KMS-11 (cell line): Measurements from ENCODE around the gene LRRC74A.
A peak's percentile ranks its signal among the peaks of the same experiment; 100 is the strongest.

Source experiments
- H2AFZ ChIP-seq: fragments of 200-600 bp; sonication (generic); 2 replicates; pipeline ENCODE4 v1.6.1; 2016; ENCODE audit warnings: antibody characterized with exemption, mixed run types, low read depth
- H3K27ac ChIP-seq: fragments of 200-600 bp; sonication (generic); 2 replicates; pipeline ENCODE4 v1.6.1; 2016; ENCODE audit warnings: mild to moderate bottlenecking, mixed run types
- H3K27me3 ChIP-seq: fragments of 200-600 bp; sonication (generic); 2 replicates; pipeline ENCODE4 v1.6.1; 2017; ENCODE audit warnings: mild to moderate bottlenecking, low read depth, mixed run types, moderate library complexity; ENCODE audit not compliant: insufficient read depth
- H3K36me3 ChIP-seq: fragments of 200-600 bp; sonication (generic); 2 replicates; pipeline ENCODE4 v1.6.1; 2017; ENCODE audit warnings: mild to moderate bottlenecking, mixed run types; ENCODE audit not compliant: insufficient read depth
- H3K4me1 ChIP-seq: fragments of 200-600 bp; sonication (generic); 2 replicates; pipeline ENCODE4 v1.6.1; 2016; ENCODE audit warnings: mild to moderate bottlenecking, low read depth, mixed run types; ENCODE audit not compliant: poor library complexity, severe bottlenecking
- H3K4me2 ChIP-seq: fragments of 200-600 bp; sonication (generic); 2 replicates; pipeline ENCODE4 v1.7.0; 2016; ENCODE audit warnings: mild to moderate bottlenecking, mixed run types
- H3K4me3 ChIP-seq: fragments of 200-600 bp; sonication (generic); IDR thresholded peaks from 2 replicates; pipeline ENCODE4 v1.6.1; 2017; ENCODE audit warnings: low read depth, low read length, mixed read lengths; ENCODE audit not compliant: insufficient read depth
- H3K79me2 ChIP-seq: fragments of 200-600 bp; sonication (generic); 2 replicates; pipeline ENCODE4 v1.6.1; 2016; ENCODE audit warnings: low read depth, mixed run types; ENCODE audit not compliant: insufficient read depth
- H3K9ac ChIP-seq: fragments of 200-600 bp; sonication (generic); 2 replicates; pipeline ENCODE4 v1.6.1; 2016; ENCODE audit warnings: mild to moderate bottlenecking, mixed run types
- H4K20me1 ChIP-seq: fragments of 200-600 bp; sonication (generic); 2 replicates; pipeline ENCODE4 v1.6.1; 2016; ENCODE audit warnings: mild to moderate bottlenecking, mixed run types; ENCODE audit not compliant: insufficient read depth
- TF ChIP-seq, protein P1 (sequence below): fragments of 200-600 bp; sonication (generic); conservative IDR thresholded peaks from 2 replicates; pipeline ENCODE4 v1.6.1; 2017; ENCODE audit warnings: low read depth, mild to moderate bottlenecking, antibody characterized with exemption, low read length, moderate library complexity, mixed read lengths

LRRC74A gene

DNA sequence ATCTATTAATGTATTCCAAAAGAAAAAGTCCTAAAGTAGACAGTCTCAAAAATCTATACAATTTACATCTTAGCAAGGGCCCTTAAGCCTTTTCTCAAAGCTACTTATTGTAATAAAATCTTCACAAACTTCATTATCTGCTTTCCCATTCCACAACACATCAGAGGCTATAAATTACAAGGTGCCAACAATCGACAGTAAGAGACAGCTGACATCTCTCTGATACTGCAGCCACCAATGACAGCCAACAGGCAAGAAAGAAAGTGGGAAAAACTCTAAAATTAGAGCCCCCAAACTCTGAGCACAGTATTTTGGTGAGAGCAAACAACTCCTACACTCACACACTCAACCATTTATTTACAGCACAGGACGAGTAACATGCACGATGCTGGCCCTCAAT lies 15.7 kb upstream of the LRRC74A start:
- Histone ChIP-seq H3K4me3 (no peak overlapping the region), H3K27me3 (no peaks in the 10 kb centered on the region), H3K27ac (no peak overlapping the region; the same call in 1 of the 2 replicates), H3K79me2 (no peaks in the 10 kb centered on the region), H2AFZ (no peak overlapping the region), H3K9ac (no peak overlapping the region; the same call in 1 of the 2 replicates), H3K36me3 (no peaks in the 10 kb centered on the region), H3K4me1 (peaks cover 11% of the 10 kb centered on the region), H4K20me1 (no peaks in the 10 kb centered on the region), H3K4me2 (peak overlapping the region; percentile 48)
- TF ChIP-seq, protein P1, sequence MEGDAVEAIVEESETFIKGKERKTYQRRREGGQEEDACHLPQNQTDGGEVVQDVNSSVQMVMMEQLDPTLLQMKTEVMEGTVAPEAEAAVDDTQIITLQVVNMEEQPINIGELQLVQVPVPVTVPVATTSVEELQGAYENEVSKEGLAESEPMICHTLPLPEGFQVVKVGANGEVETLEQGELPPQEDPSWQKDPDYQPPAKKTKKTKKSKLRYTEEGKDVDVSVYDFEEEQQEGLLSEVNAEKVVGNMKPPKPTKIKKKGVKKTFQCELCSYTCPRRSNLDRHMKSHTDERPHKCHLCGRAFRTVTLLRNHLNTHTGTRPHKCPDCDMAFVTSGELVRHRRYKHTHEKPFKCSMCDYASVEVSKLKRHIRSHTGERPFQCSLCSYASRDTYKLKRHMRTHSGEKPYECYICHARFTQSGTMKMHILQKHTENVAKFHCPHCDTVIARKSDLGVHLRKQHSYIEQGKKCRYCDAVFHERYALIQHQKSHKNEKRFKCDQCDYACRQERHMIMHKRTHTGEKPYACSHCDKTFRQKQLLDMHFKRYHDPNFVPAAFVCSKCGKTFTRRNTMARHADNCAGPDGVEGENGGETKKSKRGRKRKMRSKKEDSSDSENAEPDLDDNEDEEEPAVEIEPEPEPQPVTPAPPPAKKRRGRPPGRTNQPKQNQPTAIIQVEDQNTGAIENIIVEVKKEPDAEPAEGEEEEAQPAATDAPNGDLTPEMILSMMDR = no peak

DNA sequence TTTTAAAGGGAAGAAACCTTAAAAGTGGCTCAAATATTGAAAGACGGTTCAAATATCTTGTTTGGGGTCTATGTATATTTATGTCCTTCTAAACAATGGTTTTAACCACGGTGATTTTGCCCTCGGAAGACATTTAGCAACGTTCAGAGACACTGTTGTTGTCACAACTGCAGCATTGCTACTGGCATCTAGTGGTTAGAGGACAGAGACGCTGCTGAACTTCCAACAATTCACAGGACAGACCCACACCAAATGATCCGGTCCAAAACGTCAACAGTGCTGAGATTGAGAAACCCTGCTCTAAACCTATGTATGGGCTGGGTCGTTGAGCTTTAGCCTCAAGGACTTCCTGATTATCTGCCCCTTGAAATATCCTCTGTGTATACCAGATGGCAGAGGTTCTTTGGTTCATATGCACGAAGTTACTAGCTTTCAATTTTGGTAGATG lies 15.2 kb upstream of the LRRC74A start:
- Histone ChIP-seq H2AFZ (no peak overlapping the region), H3K36me3 (no peaks in the 10 kb centered on the region), H3K4me1 (peaks cover 11% of the 10 kb centered on the region), H3K9ac (no peak overlapping the region; the same call in 1 of the 2 replicates), H3K27ac (no peak overlapping the region; the same call in 1 of the 2 replicates), H3K4me3 (no peak overlapping the region), H3K79me2 (no peaks in the 10 kb centered on the region), H3K4me2 (peak overlapping the region; percentile 48), H3K27me3 (no peaks in the 10 kb centered on the region), H4K20me1 (no peaks in the 10 kb centered on the region)
- TF ChIP-seq, protein P1 = no peak

DNA sequence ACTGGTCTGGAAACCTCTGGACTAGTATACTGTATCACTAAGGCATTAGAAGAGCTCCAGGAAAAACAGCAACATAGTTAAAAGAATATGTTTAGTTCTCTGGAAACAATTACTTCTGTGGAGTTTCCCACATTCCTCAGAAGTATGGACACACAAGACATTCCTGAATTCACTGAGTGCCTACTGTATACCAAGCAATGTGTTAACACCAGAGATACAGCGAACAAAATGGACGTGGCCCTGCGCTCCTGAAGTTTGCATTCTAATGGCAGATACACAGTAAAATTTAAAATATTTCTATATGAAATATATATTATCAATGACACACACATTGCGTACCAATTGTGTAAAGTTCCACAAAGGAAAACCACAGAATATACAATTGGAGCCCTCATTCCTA lies 14.6 kb upstream of the LRRC74A start:
- H3K27ac ChIP-seq = peak overlapping the region; percentile 26; the same call in 1 of the 2 replicates
- no peaks in the 10 kb centered on the region for H3K27me3 ChIP-seq
- H3K9ac ChIP-seq = peak overlapping the region; percentile 61; the same call in 1 of the 2 replicates
- H3K4me3 ChIP-seq = no peak overlapping the region
- H3K4me2 ChIP-seq = peak overlapping the region; percentile 48
- no peaks in the 10 kb centered on the region for H4K20me1 ChIP-seq
- H3K4me1 ChIP-seq = peaks cover 11% of the 10 kb centered on the region
- TF ChIP-seq, protein P1 = no peak
- no peak overlapping the region for H2AFZ ChIP-seq
- no peaks in the 10 kb centered on the region for H3K36me3 ChIP-seq
- H3K79me2 ChIP-seq = no peaks in the 10 kb centered on the region

DNA sequence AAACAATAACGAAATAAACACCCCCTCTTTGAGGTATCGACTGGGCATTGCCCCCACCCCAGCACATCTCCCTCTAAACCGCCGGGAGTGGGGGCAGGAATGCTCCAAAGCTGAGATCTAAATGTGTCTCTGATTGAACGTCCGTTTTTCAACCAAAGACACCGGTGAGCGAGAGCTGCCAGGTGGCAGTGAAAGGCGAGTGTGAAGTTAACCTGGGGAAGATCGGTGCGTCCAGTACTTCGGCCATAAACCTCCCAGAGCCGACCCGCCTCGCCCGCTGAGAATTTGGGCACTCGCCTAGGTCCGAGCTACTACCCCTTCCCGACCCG lies 14.2 kb upstream of the LRRC74A start:
- Histone ChIP-seq H3K27ac (peak overlapping the region; percentile 26), H2AFZ (peak overlapping the region; percentile 83; the same call in 1 of the 2 replicates)

More for the DNA sequence above, 14.2 kb upstream of the LRRC74A start:
- peak overlapping the region; percentile 48 for H3K4me2 ChIP-seq
- TF ChIP-seq, protein P1 = no peak
- H3K4me1 ChIP-seq = peaks cover 11% of the 10 kb centered on the region
- no peaks in the 10 kb centered on the region for H4K20me1 ChIP-seq
- no peaks in the 10 kb centered on the region for H3K36me3 ChIP-seq
- no peaks in the 10 kb centered on the region for H3K79me2 ChIP-seq
- peak overlapping the region; percentile 61 for H3K9ac ChIP-seq
- H3K27me3 ChIP-seq = no peaks in the 10 kb centered on the region
- no peak overlapping the region for H3K4me3 ChIP-seq
